ENCODE data around the gene ALOX5.
"Not testable (repeated sequence)": the region's sequence is repeated elsewhere in the genome, so short reads cannot be mapped to it uniquely, and the experiment has no call there.

- not testable (repeated sequence) for TF ChIP-seq CTCF, POLR2A (IDR thresholded peaks at IDR 0.05)
Measured at GRCh38 chr10:45348196-45348765, 25.7 kb upstream of the ALOX5 start.

All from body of pancreas (tissue), 4 donors.